ENCODE data around the gene IRF6. TPM values are rescaled to one million over a fixed set of nuclear protein-coding genes. Genes with fewer than 3 reads are reported as not detected.

IRF6 gene
- total RNA-seq, 1 experiment from 2014 or later = 61.6 TPM

DNA sequence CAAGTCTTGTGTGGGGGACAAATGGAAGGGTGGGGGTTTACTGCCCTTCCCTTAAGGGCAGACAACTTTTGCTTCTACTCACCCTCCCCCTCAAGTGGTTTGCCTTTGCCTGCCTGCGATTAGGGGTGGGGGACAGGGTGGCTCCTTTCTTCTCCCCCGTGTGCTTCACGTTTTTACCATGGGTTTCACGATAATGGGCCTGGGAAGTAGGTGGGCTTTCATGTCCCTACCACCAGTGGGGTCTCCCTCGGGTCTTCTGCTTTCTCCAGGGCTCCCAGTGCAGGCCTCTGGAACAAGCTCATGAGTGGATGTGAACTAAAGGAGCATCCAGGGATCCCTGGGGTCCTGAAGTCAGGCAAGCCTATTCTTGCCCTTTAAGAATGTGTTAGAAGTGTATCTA is 43.4 kb upstream of the IRF6 start:
- H3K79me2 ChIP-seq (ENCODE audit: low read length) = no peaks in the 10 kb centered on the region; the same call in 1 of the 2 replicates
- no peak overlapping the region for H3K9ac ChIP-seq (ENCODE audit: low read length)
- no peaks in the 10 kb centered on the region for H4K20me1 ChIP-seq (ENCODE audit: low read length)
- TF ChIP-seq, protein P1, sequence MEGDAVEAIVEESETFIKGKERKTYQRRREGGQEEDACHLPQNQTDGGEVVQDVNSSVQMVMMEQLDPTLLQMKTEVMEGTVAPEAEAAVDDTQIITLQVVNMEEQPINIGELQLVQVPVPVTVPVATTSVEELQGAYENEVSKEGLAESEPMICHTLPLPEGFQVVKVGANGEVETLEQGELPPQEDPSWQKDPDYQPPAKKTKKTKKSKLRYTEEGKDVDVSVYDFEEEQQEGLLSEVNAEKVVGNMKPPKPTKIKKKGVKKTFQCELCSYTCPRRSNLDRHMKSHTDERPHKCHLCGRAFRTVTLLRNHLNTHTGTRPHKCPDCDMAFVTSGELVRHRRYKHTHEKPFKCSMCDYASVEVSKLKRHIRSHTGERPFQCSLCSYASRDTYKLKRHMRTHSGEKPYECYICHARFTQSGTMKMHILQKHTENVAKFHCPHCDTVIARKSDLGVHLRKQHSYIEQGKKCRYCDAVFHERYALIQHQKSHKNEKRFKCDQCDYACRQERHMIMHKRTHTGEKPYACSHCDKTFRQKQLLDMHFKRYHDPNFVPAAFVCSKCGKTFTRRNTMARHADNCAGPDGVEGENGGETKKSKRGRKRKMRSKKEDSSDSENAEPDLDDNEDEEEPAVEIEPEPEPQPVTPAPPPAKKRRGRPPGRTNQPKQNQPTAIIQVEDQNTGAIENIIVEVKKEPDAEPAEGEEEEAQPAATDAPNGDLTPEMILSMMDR (conservative IDR thresholded peaks at IDR 0.05; ENCODE audit: low read depth, low read length) = no peak
- TF ChIP-seq EZH2phosphoT487 (IDR thresholded peaks at IDR 0.05; ENCODE audit: borderline replicate concordance, low read length) (no peak), EZH2 (IDR thresholded peaks at IDR 0.05; ENCODE audit: low read length, unreplicated experiment) (no peak)
- intact Hi-C loops (cut with micrococcal nuclease) = no loop called here
- no peak overlapping the region for H3K4me2 ChIP-seq (ENCODE audit: low read length)
- ATAC-seq (no peak), DNase-seq (no peak)
- H3K27ac ChIP-seq (ENCODE audit: low read length) = no peak overlapping the region
- no TSS peak for BruUV-seq (replicated peaks)
- ChIA-PET CTCF (no interaction called here), POLR2A (ENCODE audit: unreplicated experiment) (no interaction called here)
- no peaks in the 10 kb centered on the region for H3K27me3 ChIP-seq (ENCODE audit: low read length)
- H2AFZ ChIP-seq (ENCODE audit: low read length) = no peak overlapping the region
- H3K4me1 ChIP-seq (ENCODE audit: insufficient read depth, low read length) = no peaks in the 10 kb centered on the region
- no peak overlapping the region for H3K4me3 ChIP-seq (ENCODE audit: low read length)
- H3K9me2 ChIP-seq (replicated peaks; ENCODE audit: low read length) = no peaks in the 10 kb centered on the region
- no peaks in the 10 kb centered on the region for H3K9me3 ChIP-seq (ENCODE audit: low read length)
- peaks cover 6% of the 10 kb centered on the region for H3F3A ChIP-seq (ENCODE audit: low read length, unreplicated experiment)
- H3K36me3 ChIP-seq (ENCODE audit: low read depth, low read length) = peaks cover 68% of the 10 kb centered on the region

DNA sequence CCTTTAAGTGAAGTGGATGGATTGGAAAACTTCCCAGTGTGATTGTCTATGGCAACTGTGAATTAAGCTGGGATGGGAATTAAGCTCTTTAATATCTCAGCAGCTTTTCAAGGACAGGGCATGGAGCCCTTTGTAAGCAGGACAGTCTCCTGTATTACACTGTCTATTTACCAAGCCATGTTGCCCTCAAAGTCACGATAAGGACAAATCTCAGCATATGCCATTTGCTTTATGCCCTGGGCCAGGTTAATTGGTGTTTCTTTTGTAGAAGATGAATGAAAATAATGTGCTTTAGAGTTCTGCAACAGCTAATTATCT is 39.4 kb upstream of the IRF6 start:
- Histone ChIP-seq H3K27me3 (ENCODE audit: low read length) (no peaks in the 10 kb centered on the region), H3F3A (ENCODE audit: low read length, unreplicated experiment) (peaks cover 9% of the 10 kb centered on the region), H4K20me1 (ENCODE audit: low read length) (no peaks in the 10 kb centered on the region), H3K9ac (ENCODE audit: low read length) (no peak overlapping the region), H3K27ac (ENCODE audit: low read length) (no peak overlapping the region), H2AFZ (ENCODE audit: low read length) (no peak overlapping the region), H3K4me2 (ENCODE audit: low read length) (no peak overlapping the region), H3K4me3 (ENCODE audit: low read length) (no peak overlapping the region), H3K9me3 (ENCODE audit: low read length) (no peaks in the 10 kb centered on the region), H3K36me3 (ENCODE audit: low read depth, low read length) (peaks cover 71% of the 10 kb centered on the region), H3K79me2 (ENCODE audit: low read length) (peaks cover 15% of the 10 kb centered on the region), H3K9me2 (replicated peaks; ENCODE audit: low read length) (no peaks in the 10 kb centered on the region), H3K4me1 (ENCODE audit: insufficient read depth, low read length) (peaks cover 8% of the 10 kb centered on the region)
- ChIA-PET POLR2A (ENCODE audit: unreplicated experiment) (no interaction called here), CTCF (no interaction called here)
- intact Hi-C loops (cut with micrococcal nuclease) = no loop called here
- BruUV-seq (replicated peaks) = no TSS peak
- ATAC-seq = no peak
- TF ChIP-seq EZH2phosphoT487 (IDR thresholded peaks at IDR 0.05; ENCODE audit: borderline replicate concordance, low read length) = no peak
- TF ChIP-seq EZH2 (IDR thresholded peaks at IDR 0.05; ENCODE audit: low read length, unreplicated experiment) = no peak
- TF ChIP-seq, protein P1 (conservative IDR thresholded peaks at IDR 0.05; ENCODE audit: low read depth, low read length) = no peak
- no peak for DNase-seq

DNA sequence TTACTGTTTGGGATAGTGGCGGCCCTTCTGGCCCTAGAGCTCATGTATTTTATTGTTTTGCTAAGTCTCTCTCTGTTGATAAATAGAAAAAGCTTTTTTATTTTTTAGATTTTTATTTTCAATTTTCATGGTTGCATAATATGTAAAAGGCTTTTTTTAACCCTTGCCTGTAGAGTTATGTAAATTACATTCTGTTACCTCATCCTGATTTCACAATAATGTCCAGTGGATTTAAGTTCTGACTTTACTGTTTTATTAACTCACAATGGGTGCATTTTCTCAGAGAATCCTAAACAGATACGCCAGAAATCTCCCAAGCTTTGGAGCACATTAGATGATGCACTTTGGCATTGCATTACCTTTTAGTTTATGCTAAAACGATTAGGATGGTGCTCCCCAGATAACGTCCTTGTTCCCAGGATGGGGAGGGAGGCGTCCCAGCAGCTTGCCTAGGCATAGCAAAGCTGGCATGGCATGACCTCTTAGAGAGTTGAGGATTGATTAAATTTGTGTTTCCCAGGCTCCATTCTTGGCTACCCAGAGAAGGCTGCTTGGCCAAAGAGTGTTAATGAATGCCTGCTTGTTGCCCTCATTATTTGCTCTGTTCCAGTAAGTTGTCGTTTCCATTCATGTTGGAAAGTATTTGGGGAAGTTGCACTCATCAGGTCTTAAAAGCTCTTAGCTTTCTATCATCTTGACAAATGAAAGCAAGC is 38.9 kb upstream of the IRF6 start:
- peaks cover 73% of the 10 kb centered on the region for H3K36me3 ChIP-seq (ENCODE audit: low read depth, low read length)
- no TSS peak for BruUV-seq (replicated peaks)
- no peak for ATAC-seq

More for the DNA sequence above, 38.9 kb upstream of the IRF6 start:
- Histone ChIP-seq H2AFZ (ENCODE audit: low read length) (no peak overlapping the region), H3K9me3 (ENCODE audit: low read length) (no peaks in the 10 kb centered on the region), H4K20me1 (ENCODE audit: low read length) (no peaks in the 10 kb centered on the region), H3K4me2 (ENCODE audit: low read length) (no peak overlapping the region), H3K27ac (ENCODE audit: low read length) (no peak overlapping the region), H3K4me3 (ENCODE audit: low read length) (no peak overlapping the region), H3F3A (ENCODE audit: low read length, unreplicated experiment) (peaks cover 9% of the 10 kb centered on the region), H3K9ac (ENCODE audit: low read length) (no peak overlapping the region), H3K27me3 (ENCODE audit: low read length) (no peaks in the 10 kb centered on the region), H3K9me2 (replicated peaks; ENCODE audit: low read length) (no peaks in the 10 kb centered on the region), H3K4me1 (ENCODE audit: insufficient read depth, low read length) (peaks cover 13% of the 10 kb centered on the region), H3K79me2 (ENCODE audit: low read length) (peaks cover 16% of the 10 kb centered on the region)
- no peak for TF ChIP-seq EZH2phosphoT487 (IDR thresholded peaks at IDR 0.05; ENCODE audit: borderline replicate concordance, low read length)
- no peak for TF ChIP-seq EZH2 (IDR thresholded peaks at IDR 0.05; ENCODE audit: low read length, unreplicated experiment)
- intact Hi-C loops (cut with micrococcal nuclease) = no loop called here
- CTCF ChIA-PET = no interaction called here
- no peak for DNase-seq
- POLR2A ChIA-PET (ENCODE audit: unreplicated experiment) = interaction anchor here (0.6 to 0.7 kb wide), 3 partner anchors 27 to 408 kb away, joined by 4 to 7 read pairs (median 4); no protein-coding TSS in a partner anchor

Measured in PC-3 (cell line).